GM12864 (cell line): ENCODE results near the gene FNTB.

Experiments
- DNase-seq: peaks from one replicate; pipeline ENCODE4 v3.0.0-alpha.2; 2011; ENCODE audit warnings: low read depth
- H3K4me3 ChIP-seq: 2 replicates; pipeline ENCODE4 v1.5.1; 2011; ENCODE audit warnings: mild to moderate bottlenecking, low read depth, low read length, control low read depth
- CTCF ChIP-seq: IDR thresholded peaks from 2 replicates; pipeline ENCODE4 v1.5.1; 2011; ENCODE audit warnings: low read depth, mild to moderate bottlenecking, moderate library complexity, low read length, control low read depth, inconsistent platforms; ENCODE audit errors: missing control alignments

Gene FNTB

GRCh38 chr14:64970776-64971477 lies 15.8 kb upstream of the FNTB start:
- TF ChIP-seq CTCF = no peak

GRCh38 chr14:64971491-64971942 lies 15.2 kb upstream of the FNTB start:
- H3K4me3 ChIP-seq = peak overlapping the region; percentile 46
- TF ChIP-seq CTCF = no peak
- no peak for DNase-seq

More at GRCh38 chr14:64970776-64971477, 15.8 kb upstream of the FNTB start:
- no peak overlapping the region for H3K4me3 ChIP-seq
- DNase-seq = no peak

GRCh38 chr14:64971943-64972791 lies 14.5 kb upstream of the FNTB start, which contains the start of gene RAB15:
Gene RAB15, minus strand, starts transcription at chr14:64972336. Its CDS starts 260 bp downstream, at chr14:64972076.
- H3K4me3 ChIP-seq = peak within 1 kb of the TSS; percentile 46
- TF ChIP-seq CTCF = no peak
- DNase-seq = no peak

- no peak overlapping the region for H3K4me3 ChIP-seq
- TF ChIP-seq CTCF = no peak
- DNase-seq = no peak
Measured at GRCh38 chr14:64973026-64973442, 13.7 kb upstream of the FNTB start.

- TF ChIP-seq CTCF = no peak
- no peak overlapping the region for H3K4me3 ChIP-seq
- DNase-seq = no peak
Measured at GRCh38 chr14:64973826-64974225, 12.9 kb upstream of the FNTB start.

GRCh38 chr14:64974563-64974962 lies 12.1 kb upstream of the FNTB start:
- no peak for TF ChIP-seq CTCF
- no peak for DNase-seq
- no peak overlapping the region for H3K4me3 ChIP-seq
